Keratinocyte (primary cell): ENCODE data around the gene LIPJ. TPM values are rescaled to one million over a fixed set of nuclear protein-coding genes. Genes with fewer than 3 reads are reported as not detected.

ENCODE experiments used
- DNase-seq: peaks from one replicate; pipeline ENCODE4 v3.0.0-alpha.2; 2011; ENCODE audit warnings: low read depth, missing footprints, low spot score
- FAIRE-seq: peaks from 2 replicates; lab custom pipeline; 2011; peaks lifted over from hg19 to GRCh38; lab: Jason Lieb, UNC
- H2AFZ ChIP-seq: 2 replicates; pipeline ENCODE4 v1.6.0; 2012; ENCODE audit warnings: low read length, control low read depth, inconsistent platforms; ENCODE audit not compliant: control insufficient read depth
- H3K27ac ChIP-seq: 2 replicates; pipeline ENCODE4 v1.5.1; 2011; ENCODE audit warnings: low read length; ENCODE audit not compliant: control insufficient read depth, insufficient read depth
- H3K27me3 ChIP-seq: 3 replicates; pipeline ENCODE4 v1.6.0; 2011; ENCODE audit warnings: low read length; ENCODE audit not compliant: control insufficient read depth, insufficient read depth; ENCODE audit errors: extremely low read depth
- H3K36me3 ChIP-seq, 2 experiments: 2 replicates in 1 of 2; 3 replicates in 1 of 2; pipeline ENCODE4 v1.5.1; 2011; ENCODE audit warnings: low read length in 2 of 2, mild to moderate bottlenecking in 1 of 2; ENCODE audit not compliant: control insufficient read depth in 2 of 2, insufficient read depth in 2 of 2; ENCODE audit errors: extremely low read depth in 1 of 2
- H3K4me1 ChIP-seq: 3 replicates; pipeline ENCODE4 v1.5.1; 2011; ENCODE audit warnings: low read length; ENCODE audit not compliant: control insufficient read depth, insufficient read depth; ENCODE audit errors: extremely low read depth
- H3K4me2 ChIP-seq: 3 replicates; pipeline ENCODE4 v1.6.0; 2011; ENCODE audit warnings: low read depth, low read length; ENCODE audit not compliant: control insufficient read depth, insufficient read depth; ENCODE audit errors: extremely low read depth
- H3K4me3 ChIP-seq, 3 experiments: fragments of 200-600 bp in 1 of 3; sonication (generic) in 1 of 3; 2 replicates in 2 of 3; 3 replicates in 1 of 3; pipeline ENCODE4 v1.5.1; 2011 to 2016; ENCODE audit warnings: low read length in 3 of 3, mild to moderate bottlenecking in 3 of 3, control low read depth in 2 of 3, inconsistent platforms in 1 of 3, low read depth in 1 of 3, mixed read lengths in 1 of 3, mixed run types in 1 of 3, moderate library complexity in 1 of 3; ENCODE audit not compliant: control insufficient read depth in 2 of 3, insufficient read depth in 2 of 3; ENCODE audit errors: extremely low read depth in 1 of 3
- H3K79me2 ChIP-seq: 2 replicates; pipeline ENCODE4 v1.6.0; 2012; ENCODE audit warnings: low read length; ENCODE audit not compliant: control insufficient read depth, insufficient read depth
- H3K9ac ChIP-seq: 3 replicates; pipeline ENCODE4 v1.6.0; 2011; ENCODE audit warnings: low read length; ENCODE audit not compliant: control insufficient read depth, insufficient read depth; ENCODE audit errors: extremely low read depth
- H3K9me1 ChIP-seq: 3 replicates; pipeline ENCODE4 v1.6.0; 2011; ENCODE audit warnings: low read length; ENCODE audit not compliant: control insufficient read depth, insufficient read depth; ENCODE audit errors: extremely low read depth
- H3K9me3 ChIP-seq: 2 replicates; pipeline ENCODE4 v1.5.1; 2012; ENCODE audit warnings: low read depth, low read length; ENCODE audit not compliant: control insufficient read depth
- H4K20me1 ChIP-seq: 3 replicates; pipeline ENCODE4 v1.6.0; 2011; ENCODE audit warnings: low read length; ENCODE audit not compliant: control insufficient read depth, insufficient read depth; ENCODE audit errors: extremely low read depth
- EZH2 ChIP-seq: IDR thresholded peaks from one replicate; pipeline ENCODE4 v1.6.1; 2012; ENCODE audit warnings: inconsistent platforms, mild to moderate bottlenecking, low read length, moderate library complexity
- dilution Hi-C: fragments of 300-500 bp; cut with MboI; formaldehyde crosslinking; loops from one replicate; pipeline ENCODE4 v1.7.0; 2020; ENCODE audit warnings: low sequenced_read_pairs; ENCODE audit not compliant: extremely low pct_ligation_motif_present
- polyA plus RNA-seq, 5 experiments: library from polyadenylated mRNA; depleted of rRNA in 3 of 5; stranded (reverse) in 3 of 5; stranded (forward) in 1 of 5; unstranded in 1 of 5; fragments of >200 nt; gene quantifications; 1 replicate in 1 of 5; 2 replicates in 3 of 5; 3 replicates in 1 of 5; pipeline versions ENCODE4 v1.2.1 to v1.2.3, GENCODE V29; 2011 to 2012; ENCODE audit warnings: missing spikeins in 2 of 5, low read depth in 1 of 5, low replicate concordance in 1 of 5
- TF ChIP-seq, protein P1 (sequence below), 3 experiments: IDR thresholded peaks in 1 of 3; conservative IDR thresholded peaks in 1 of 3; optimal IDR thresholded peaks in 1 of 3; 2 replicates in 2 of 3; 3 replicates in 1 of 3; pipeline versions ENCODE3 to v1.5.1; 2011; ENCODE audit warnings: low read length in 3 of 3, mild to moderate bottlenecking in 3 of 3, moderate library complexity in 2 of 3, control low read depth in 1 of 3, inconsistent platforms in 1 of 3; ENCODE audit not compliant: insufficient read depth in 2 of 3; ENCODE audit errors: extremely low read depth in 1 of 3

The LIPJ gene
- polyA plus RNA-seq, 1 donor (not counting 4 experiments of a cell fraction or from before 2014, with no cell fraction given) = 0.03 TPM

DNA sequence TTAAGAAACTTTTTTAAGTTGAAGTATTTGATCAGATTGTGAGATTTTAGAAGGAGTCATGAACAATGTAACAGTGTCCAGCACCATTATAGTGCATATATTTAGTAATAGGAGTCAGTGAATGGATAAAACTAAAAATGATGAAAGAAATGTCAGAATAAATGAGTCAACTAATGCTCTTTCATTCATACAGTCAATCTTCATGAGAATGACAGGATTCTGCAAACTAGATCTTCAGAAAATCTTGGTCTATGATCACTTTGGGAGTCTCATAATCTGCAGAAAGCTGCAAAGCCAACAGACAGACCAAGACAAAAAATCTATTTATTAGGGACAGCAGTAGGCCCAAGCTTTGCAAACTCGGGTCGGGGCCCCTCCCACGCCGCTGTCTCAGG is 4.2 kb upstream of the LIPJ start:
- Histone ChIP-seq H3K79me2 (no peaks in the 10 kb centered on the region), H3K9ac (no peak overlapping the region), H3K27me3 (no peaks in the 10 kb centered on the region), H3K27ac (no peak overlapping the region), H3K36me3 (no peaks in the 10 kb centered on the region), H3K4me2 (peak overlapping the region; percentile 89), H3K9me3 (no peaks in the 10 kb centered on the region), H3K9me1 (no peaks in the 10 kb centered on the region), H3K4me1 (peaks cover 7% of the 10 kb centered on the region), H4K20me1 (no peaks in the 10 kb centered on the region), H2AFZ (peak overlapping the region; percentile 99), H3K4me3 (peak overlapping the region; percentile 45 to 77 (median 64))
- no peak for TF ChIP-seq EZH2
- TF ChIP-seq, protein P1, sequence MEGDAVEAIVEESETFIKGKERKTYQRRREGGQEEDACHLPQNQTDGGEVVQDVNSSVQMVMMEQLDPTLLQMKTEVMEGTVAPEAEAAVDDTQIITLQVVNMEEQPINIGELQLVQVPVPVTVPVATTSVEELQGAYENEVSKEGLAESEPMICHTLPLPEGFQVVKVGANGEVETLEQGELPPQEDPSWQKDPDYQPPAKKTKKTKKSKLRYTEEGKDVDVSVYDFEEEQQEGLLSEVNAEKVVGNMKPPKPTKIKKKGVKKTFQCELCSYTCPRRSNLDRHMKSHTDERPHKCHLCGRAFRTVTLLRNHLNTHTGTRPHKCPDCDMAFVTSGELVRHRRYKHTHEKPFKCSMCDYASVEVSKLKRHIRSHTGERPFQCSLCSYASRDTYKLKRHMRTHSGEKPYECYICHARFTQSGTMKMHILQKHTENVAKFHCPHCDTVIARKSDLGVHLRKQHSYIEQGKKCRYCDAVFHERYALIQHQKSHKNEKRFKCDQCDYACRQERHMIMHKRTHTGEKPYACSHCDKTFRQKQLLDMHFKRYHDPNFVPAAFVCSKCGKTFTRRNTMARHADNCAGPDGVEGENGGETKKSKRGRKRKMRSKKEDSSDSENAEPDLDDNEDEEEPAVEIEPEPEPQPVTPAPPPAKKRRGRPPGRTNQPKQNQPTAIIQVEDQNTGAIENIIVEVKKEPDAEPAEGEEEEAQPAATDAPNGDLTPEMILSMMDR (optimal IDR thresholded peaks at IDR 0.05 in 1 of 3, IDR thresholded peaks at IDR 0.05 in 1 of 3, conservative IDR thresholded peaks at IDR 0.05 in 1 of 3; ENCODE audit: extremely low read depth in 1 of 3, insufficient read depth in 2 of 3, low read length in 3 of 3) = no peak
- dilution Hi-C loops = no loop called here
- FAIRE-seq = no peak
- no peak for DNase-seq

DNA sequence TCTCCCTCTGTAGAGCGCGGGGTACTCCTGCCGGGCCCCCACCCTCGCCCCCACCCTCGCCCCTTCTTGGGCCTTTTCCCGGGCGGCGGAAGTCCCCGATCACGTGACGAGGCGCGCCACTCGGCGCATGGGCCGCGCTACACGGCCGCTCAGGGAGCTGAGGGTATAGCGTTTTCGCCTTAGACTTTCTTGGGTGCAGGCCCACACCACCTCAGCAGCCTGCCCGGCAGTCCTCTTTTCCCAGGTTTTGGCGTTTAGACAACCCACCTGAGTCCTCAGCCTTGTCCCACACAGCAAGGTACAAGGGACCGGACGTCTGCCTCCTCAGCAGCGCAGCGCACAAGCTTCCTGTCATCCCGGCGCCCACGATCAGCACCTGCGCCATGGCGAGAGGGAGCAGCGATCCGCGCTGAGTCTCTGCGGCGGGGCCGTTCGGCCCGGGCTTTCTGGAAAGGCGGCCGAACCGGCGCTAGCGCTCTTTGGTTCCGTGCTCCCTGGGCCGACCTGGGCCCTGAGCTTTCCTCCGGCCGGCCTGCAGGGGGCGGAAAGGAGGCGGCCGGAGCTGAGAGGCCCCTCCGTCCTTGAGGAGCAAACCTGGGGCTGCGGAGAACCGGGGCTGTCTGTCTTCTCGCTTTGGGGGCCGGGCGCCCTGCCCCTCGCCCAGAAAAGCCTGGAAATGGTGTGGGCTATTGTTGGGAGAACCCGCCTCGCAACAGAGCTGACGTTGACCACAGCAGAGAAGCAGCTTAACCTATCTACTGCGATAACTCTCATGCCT is 3.6 kb upstream of the LIPJ start, which contains the start of gene RNLS:
RNLS (minus strand) TSS at position 513 of the 778 bp plus-strand sequence.
- Histone ChIP-seq H3K4me2 (peak within 1 kb of the TSS; percentile 89), H3K79me2 (no peaks in the 10 kb centered on the region), H3K27ac (peak within 1 kb of the TSS; percentile 42), H3K36me3 (no peaks in the 10 kb centered on the region), H3K4me3 (peak within 1 kb of the TSS; percentile 45 to 77 (median 64)), H3K9me3 (no peaks in the 10 kb centered on the region), H3K4me1 (peaks cover 7% of the 10 kb centered on the region), H3K27me3 (no peaks in the 10 kb centered on the region), H3K9ac (peak within 1 kb of the TSS; percentile 79), H3K9me1 (no peaks in the 10 kb centered on the region), H2AFZ (peak within 1 kb of the TSS; percentile 99), H4K20me1 (no peaks in the 10 kb centered on the region)
- dilution Hi-C loops = no loop called here
- DNase-seq = no peak
- FAIRE-seq = no peak
- no peak for TF ChIP-seq EZH2
- TF ChIP-seq, protein P1 (optimal IDR thresholded peaks at IDR 0.05 in 1 of 3, IDR thresholded peaks at IDR 0.05 in 1 of 3, conservative IDR thresholded peaks at IDR 0.05 in 1 of 3; ENCODE audit: extremely low read depth in 1 of 3, insufficient read depth in 2 of 3, low read length in 3 of 3) = peak; percentile 49 to 90 (median 62)
